HCEC 1CT (cell line): Measurements from ENCODE around the gene NCAPD3.
"Not testable (repeated sequence)": the region's sequence is repeated elsewhere in the genome, so short reads cannot be mapped to it uniquely, and the experiment has no call there.

Experiments
- DNase-seq: peaks from one replicate; pipeline ENCODE4 v3.0.0-alpha.2; 2017

Gene NCAPD3

DNA sequence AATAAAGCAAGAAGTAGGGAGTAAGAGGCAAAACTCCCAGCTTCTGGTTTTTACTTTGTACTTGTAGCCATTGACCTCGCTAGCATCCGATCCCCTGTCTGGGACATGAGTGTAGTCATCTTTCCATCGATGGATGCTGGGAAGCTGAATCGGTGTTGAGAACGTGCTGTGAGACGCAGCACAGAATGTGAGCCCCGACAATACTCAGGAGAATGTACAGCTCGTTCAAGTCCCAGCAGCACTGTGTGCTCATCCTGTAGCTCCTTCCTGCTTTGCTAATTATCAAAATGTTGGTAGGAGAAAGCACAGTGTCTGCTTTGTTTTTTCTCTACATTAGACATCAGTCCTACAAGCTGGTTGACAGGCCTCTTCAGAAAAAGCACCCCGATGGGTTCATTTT lies 98.3 kb downstream of the NCAPD3 start:
- DNase-seq: peak; percentile 13

- peak; percentile 7 for DNase-seq
Measured at GRCh38 chr11:134124660-134125451, 98.9 kb downstream of the NCAPD3 start.

- DNase-seq: peak; percentile 28
Measured at GRCh38 chr11:134120921-134121526, 102.7 kb downstream of the NCAPD3 start.

GRCh38 chr11:134120143-134120850 lies 103.5 kb downstream of the NCAPD3 start:
- DNase-seq: peak; percentile 77

- DNase-seq: peak; percentile 69
Measured at GRCh38 chr11:134119094-134119493, 104.7 kb downstream of the NCAPD3 start.

- no peak for DNase-seq
Measured at GRCh38 chr11:134118006-134118405, 105.8 kb downstream of the NCAPD3 start.

GRCh38 chr11:134116210-134116609 lies 107.6 kb downstream of the NCAPD3 start:
- no peak for DNase-seq

- not testable (repeated sequence) for DNase-seq
Measured at GRCh38 chr11:134113787-134114186, 110.0 kb downstream of the NCAPD3 start.

- no peak for DNase-seq
Measured at GRCh38 chr11:134110252-134110815, 113.4 kb downstream of the NCAPD3 start.
